ENCODE data around the gene TTLL9. TPM values are rescaled to one million over a fixed set of nuclear protein-coding genes. Genes with fewer than 3 reads are reported as not detected.

Gene TTLL9
- total and polyA plus RNA-seq, 2 of the 13 experiments (the other 11 are each of a cell fraction or from before 2014, with no cell fraction given): not detected

GRCh38 chr20:31956556-31957526 is 86.4 kb downstream of the TTLL9 start:
- ChIA-PET POLR2A (no interaction called here), CTCF (ENCODE audit: low intra/inter-chr PET ratio, low total read pairs) (no interaction called here)
- no peaks in the 10 kb centered on the region; a peak in 1 of 5 replicates for H3K27me3 ChIP-seq (ENCODE audit: control insufficient read depth in 1 of 2, insufficient read depth in 2 of 2, low read length in 2 of 2)
- no peak overlapping the region for H3K27ac ChIP-seq (ENCODE audit: extremely low read length, insufficient read depth, low read length)
- no peak overlapping the region for H3K4me3 ChIP-seq (replicated peaks in 1 of 3; ENCODE audit: insufficient read depth in 1 of 3, low read depth in 2 of 3, low read length in 3 of 3)
- BruUV-seq (replicated peaks): no TSS peak
- H3K36me3 ChIP-seq (replicated peaks in 1 of 2; ENCODE audit: control insufficient read depth in 1 of 2, insufficient read depth in 2 of 2, low read length in 2 of 2): no peaks in the 10 kb centered on the region
- no peaks in the 10 kb centered on the region for H3K79me2 ChIP-seq (ENCODE audit: insufficient read depth, low read length)
- H4K20me1 ChIP-seq (ENCODE audit: insufficient read depth, low read length): no peaks in the 10 kb centered on the region
- no peak overlapping the region for H3K9ac ChIP-seq (ENCODE audit: insufficient read depth, low read depth, low read length)
- no peak for FAIRE-seq
- no peak for DNase-seq (ENCODE audit: low spot score)
- H3K9me3 ChIP-seq (ENCODE audit: low read length): no peaks in the 10 kb centered on the region
- no peak for ATAC-seq
- in situ Hi-C loops (cut with HindIII; ENCODE audit: extremely low pct_ligation_motif_present, low pct_unique_long_range_greater_than_20kb) (no loop called here), intact Hi-C loops (cut with micrococcal nuclease; ENCODE audit: unreplicated experiment) (loop anchor here (10.0 kb wide), 1 partner anchor 132 kb away; no protein-coding TSS in a partner anchor)
- TF ChIP-seq MEIS1 (CRISPR knock-in tag; IDR thresholded peaks at IDR 0.05; ENCODE audit: borderline replicate concordance) (no peak), ZNF281 (CRISPR knock-in tag; IDR thresholded peaks at IDR 0.05; ENCODE audit: borderline replicate concordance) (no peak), ZSCAN30 (CRISPR knock-in tag; IDR thresholded peaks at IDR 0.05) (no peak), SRSF9 (IDR thresholded peaks at IDR 0.05; ENCODE audit: borderline replicate concordance, insufficient read depth, low read depth, low read length, poor library complexity, severe bottlenecking) (no peak), FOXP1 (IDR thresholded peaks at IDR 0.05) (no peak), FOXP1 (CRISPR knock-in tag; IDR thresholded peaks at IDR 0.05) (no peak), RFXANK (CRISPR knock-in tag; IDR thresholded peaks at IDR 0.05) (no peak), MED8 (CRISPR knock-in tag; IDR thresholded peaks at IDR 0.05; ENCODE audit: insufficient replicate concordance) (no peak)
- TF ChIP-seq, protein P1, sequence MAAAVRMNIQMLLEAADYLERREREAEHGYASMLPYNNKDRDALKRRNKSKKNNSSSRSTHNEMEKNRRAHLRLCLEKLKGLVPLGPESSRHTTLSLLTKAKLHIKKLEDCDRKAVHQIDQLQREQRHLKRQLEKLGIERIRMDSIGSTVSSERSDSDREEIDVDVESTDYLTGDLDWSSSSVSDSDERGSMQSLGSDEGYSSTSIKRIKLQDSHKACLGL (CRISPR knock-in tag; IDR thresholded peaks at IDR 0.05): no peak
- WGBS (ENCODE audit: low lambda C conversion rate): 4% methylated on average over 11 of the region's 11 CpGs
- H3K4me2 ChIP-seq (ENCODE audit: low read depth, low read length): no peak overlapping the region
- no peaks in the 10 kb centered on the region for H3K4me1 ChIP-seq (ENCODE audit: insufficient read depth, low read length)
- no peak overlapping the region for H2AFZ ChIP-seq (ENCODE audit: low read length)

Data from HepG2 (cell line).